ENCODE results near the gene VPS13D.

DNA sequence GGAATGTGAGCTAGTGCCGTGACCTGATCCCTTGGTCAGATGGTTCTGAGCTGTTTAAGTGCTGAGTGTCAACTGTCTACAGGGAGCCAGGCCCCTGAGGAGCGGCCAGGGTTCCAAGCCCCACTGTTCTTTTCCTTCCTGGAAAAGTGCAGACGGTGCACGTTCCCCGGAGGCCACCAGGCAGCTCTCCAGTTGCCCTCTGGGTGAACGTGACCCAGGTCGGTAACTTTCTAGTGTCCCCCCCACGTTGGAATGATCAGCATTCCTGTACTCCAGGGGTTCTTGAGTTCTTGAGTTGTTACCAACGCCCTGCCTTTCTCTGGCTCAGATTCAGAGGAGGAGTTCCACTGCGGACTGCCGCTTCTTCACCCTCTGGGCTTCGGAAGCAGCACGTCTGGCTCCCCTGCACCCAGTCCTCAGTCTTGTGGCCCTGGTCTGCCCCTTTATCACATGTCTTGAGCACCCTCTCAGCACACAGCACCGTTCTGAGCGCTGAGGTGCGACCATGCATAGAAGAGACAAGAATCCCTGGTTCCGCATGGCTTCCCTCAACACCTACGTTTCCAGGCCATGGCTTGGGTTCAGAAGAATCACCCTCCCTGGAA is 256.7 kb downstream of the VPS13D start:
- TF ChIP-seq, protein P1, sequence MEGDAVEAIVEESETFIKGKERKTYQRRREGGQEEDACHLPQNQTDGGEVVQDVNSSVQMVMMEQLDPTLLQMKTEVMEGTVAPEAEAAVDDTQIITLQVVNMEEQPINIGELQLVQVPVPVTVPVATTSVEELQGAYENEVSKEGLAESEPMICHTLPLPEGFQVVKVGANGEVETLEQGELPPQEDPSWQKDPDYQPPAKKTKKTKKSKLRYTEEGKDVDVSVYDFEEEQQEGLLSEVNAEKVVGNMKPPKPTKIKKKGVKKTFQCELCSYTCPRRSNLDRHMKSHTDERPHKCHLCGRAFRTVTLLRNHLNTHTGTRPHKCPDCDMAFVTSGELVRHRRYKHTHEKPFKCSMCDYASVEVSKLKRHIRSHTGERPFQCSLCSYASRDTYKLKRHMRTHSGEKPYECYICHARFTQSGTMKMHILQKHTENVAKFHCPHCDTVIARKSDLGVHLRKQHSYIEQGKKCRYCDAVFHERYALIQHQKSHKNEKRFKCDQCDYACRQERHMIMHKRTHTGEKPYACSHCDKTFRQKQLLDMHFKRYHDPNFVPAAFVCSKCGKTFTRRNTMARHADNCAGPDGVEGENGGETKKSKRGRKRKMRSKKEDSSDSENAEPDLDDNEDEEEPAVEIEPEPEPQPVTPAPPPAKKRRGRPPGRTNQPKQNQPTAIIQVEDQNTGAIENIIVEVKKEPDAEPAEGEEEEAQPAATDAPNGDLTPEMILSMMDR (IDR thresholded peaks at IDR 0.05 in 8 of 11, conservative IDR thresholded peaks at IDR 0.05 in 3 of 11) = no peak
- no peak for TF ChIP-seq POLR2AphosphoS5 (IDR thresholded peaks at IDR 0.05)
- no peak for TF ChIP-seq POLR2A (IDR thresholded peaks at IDR 0.05)
